ENCODE results near the gene USP51.
"Not testable (repeated sequence)": the region's sequence is repeated elsewhere in the genome, so short reads cannot be mapped to it uniquely, and the experiment has no call there.

Gene USP51

GRCh38 chrX:55465108-55465507, 24.5 kb downstream of the USP51 start:
- DNase-seq (ENCODE audit: low read depth), result not testable (repeated sequence)

- not testable (repeated sequence) for DNase-seq (ENCODE audit: low read depth)
These were observed 25.6 kb downstream of the USP51 start for GRCh38 chrX:55464050-55464449.

GRCh38 chrX:55459926-55460325, 29.7 kb downstream of the USP51 start:
- DNase-seq (ENCODE audit: low read depth), result not testable (repeated sequence)

GRCh38 chrX:55459426-55459825, 30.2 kb downstream of the USP51 start:
- not testable (repeated sequence) for DNase-seq (ENCODE audit: low read depth)

GRCh38 chrX:55455708-55456107, 33.9 kb downstream of the USP51 start:
- DNase-seq (ENCODE audit: low read depth), result not testable (repeated sequence)

- DNase-seq (ENCODE audit: low read depth), result no peak
These were observed 36.9 kb downstream of the USP51 start for GRCh38 chrX:55452833-55453124.

- DNase-seq (ENCODE audit: low read depth), result peak; percentile 71
These were observed 37.4 kb downstream of the USP51 start, which contains the start of gene MAGEH1 for GRCh38 chrX:55451990-55452832. Gene MAGEH1, plus strand, starts transcription at chrX:55452127. Its CDS starts 248 bp downstream, at chrX:55452375.

GRCh38 chrX:55451626-55451989, 38.0 kb downstream of the USP51 start:
- DNase-seq (ENCODE audit: low read depth), result no peak

GRCh38 chrX:55451141-55451540, 38.5 kb downstream of the USP51 start:
- no peak for DNase-seq (ENCODE audit: low read depth)

- no peak for DNase-seq (ENCODE audit: low read depth)
These were observed 39.4 kb downstream of the USP51 start for GRCh38 chrX:55450259-55450658.

- not testable (repeated sequence) for DNase-seq (ENCODE audit: low read depth)
These were observed 46.2 kb downstream of the USP51 start for GRCh38 chrX:55443468-55443867.
